Measurements from ENCODE around the gene HOXD11. TPM values are rescaled to one million over a fixed set of nuclear protein-coding genes. Genes with fewer than 3 reads are reported as not detected.

HOXD11 gene
- total RNA-seq, 4 donors from 2014 or later: not detected

- no peak for TF ChIP-seq CTCF (IDR thresholded peaks at IDR 0.05)
- TF ChIP-seq EP300 (IDR thresholded peaks at IDR 0.05): no peak
- TF ChIP-seq POLR2AphosphoS5 (IDR thresholded peaks at IDR 0.05): no peak
- TF ChIP-seq POLR2A (IDR thresholded peaks at IDR 0.05): no peak
- peak overlapping the region in 1 of 2 donors; percentile 46 for H3K4me3 ChIP-seq
- no peak overlapping the region for H3K27ac ChIP-seq
- H3K36me3 ChIP-seq: no peaks in the 10 kb centered on the region
- no peaks in the 10 kb centered on the region for H3K9me3 ChIP-seq
- ATAC-seq: no peak
- H3K4me1 ChIP-seq: peaks cover 0 to 50% (median 20%) of the 10 kb centered on the region in 3 donors
- WGBS, 2 donors (ENCODE audit: low coverage in 1 of 2): 0 to 3% methylated on average over 6 to 7 of the region's 18 CpGs
- peaks cover 100% of the 10 kb centered on the region for H3K27me3 ChIP-seq
Observed at GRCh38 chr2:176097820-176098365, 9.2 kb upstream of the HOXD11 start.

- Histone ChIP-seq H3K27me3 (peaks cover 100% of the 10 kb centered on the region), H3K4me3 (no peak overlapping the region), H3K27ac (no peak overlapping the region)
Observed at GRCh38 chr2:176098366-176099158, 8.5 kb upstream of the HOXD11 start.

GRCh38 chr2:176099159-176099727 lies 7.8 kb upstream of the HOXD11 start:
- H3K4me3 ChIP-seq: no peak overlapping the region
- TF ChIP-seq EP300 (IDR thresholded peaks at IDR 0.05): no peak
- TF ChIP-seq POLR2A (IDR thresholded peaks at IDR 0.05): no peak
- TF ChIP-seq POLR2AphosphoS5 (IDR thresholded peaks at IDR 0.05): no peak
- no peak for TF ChIP-seq CTCF (IDR thresholded peaks at IDR 0.05)
- no peaks in the 10 kb centered on the region for H3K36me3 ChIP-seq
- H3K27ac ChIP-seq: no peak overlapping the region
- H3K9me3 ChIP-seq: no peaks in the 10 kb centered on the region
- ATAC-seq: no peak
- peaks cover 0 to 47% (median 19%) of the 10 kb centered on the region in 3 donors for H3K4me1 ChIP-seq
- WGBS, 2 donors (ENCODE audit: low coverage in 1 of 2): 0 to 8% methylated on average over 3 to 14 of the region's 30 CpGs
- peaks cover 100% of the 10 kb centered on the region for H3K27me3 ChIP-seq

More at GRCh38 chr2:176098366-176099158, 8.5 kb upstream of the HOXD11 start:
- 0% methylated on average over 3 of the region's 35 CpGs; no CpG with 5 or more reads in 1 of the 2 donors for WGBS, 2 donors (ENCODE audit: low coverage in 1 of 2)
- TF ChIP-seq POLR2A (IDR thresholded peaks at IDR 0.05): no peak
- no peak for TF ChIP-seq POLR2AphosphoS5 (IDR thresholded peaks at IDR 0.05)
- no peak for TF ChIP-seq EP300 (IDR thresholded peaks at IDR 0.05)
- no peak for TF ChIP-seq CTCF (IDR thresholded peaks at IDR 0.05)
- H3K9me3 ChIP-seq: no peaks in the 10 kb centered on the region
- H3K4me1 ChIP-seq: peaks cover 0 to 43% (median 13%) of the 10 kb centered on the region in 3 donors
- no peak for ATAC-seq
- no peaks in the 10 kb centered on the region for H3K36me3 ChIP-seq

- no CpG with 5 or more reads among the region's 70 CpGs for WGBS, 2 donors (ENCODE audit: low coverage in 1 of 2)
- no peak within 1 kb of the TSS for H3K27ac ChIP-seq
Observed at GRCh38 chr2:176099728-176100546, 7.1 kb upstream of the HOXD11 start, which contains the start of gene HOXD12. HOXD12 (plus strand) TSS chr2:176099795; CDS start chr2:176099802, 7 bp downstream.

More at GRCh38 chr2:176099728-176100546, 7.1 kb upstream of the HOXD11 start, which contains the start of gene HOXD12:
- H3K9me3 ChIP-seq: no peaks in the 10 kb centered on the region
- no peak for ATAC-seq
- TF ChIP-seq CTCF (IDR thresholded peaks at IDR 0.05) (no peak), EP300 (IDR thresholded peaks at IDR 0.05) (no peak), POLR2A (IDR thresholded peaks at IDR 0.05) (no peak), POLR2AphosphoS5 (IDR thresholded peaks at IDR 0.05) (no peak)
- peaks cover 100% of the 10 kb centered on the region for H3K27me3 ChIP-seq
- H3K36me3 ChIP-seq: no peaks in the 10 kb centered on the region
- peaks cover 0 to 54% (median 25%) of the 10 kb centered on the region in 3 donors for H3K4me1 ChIP-seq
- H3K4me3 ChIP-seq: no peak within 1 kb of the TSS
